Transverse colon (tissue), 4 donors: ENCODE data around the gene MUSTN1. TPM values are rescaled to one million over a fixed set of nuclear protein-coding genes. Genes with fewer than 3 reads are reported as not detected.
A peak's percentile ranks its signal among the peaks of the same experiment; 100 is the strongest.

Experiments used
- DNase-seq: peaks from one replicate; pipeline ENCODE4 v3.0.0-alpha.2; 2019
- H3K27ac ChIP-seq, 4 donors: fragments of 200-600 bp; sonication (generic); 2 replicates each; pipeline ENCODE4 v1.5.1; 2016 to 2018; ENCODE audit warnings: inconsistent platforms in 4 of 4
- H3K27me3 ChIP-seq: fragments of 200-600 bp; sonication (generic); 2 replicates; pipeline ENCODE4 v1.5.1; 2017; ENCODE audit warnings: inconsistent platforms
- H3K36me3 ChIP-seq, 4 donors: fragments of 200-600 bp; sonication (generic); 2 replicates each; pipeline ENCODE4 v1.5.1; 2017 to 2019; ENCODE audit warnings: inconsistent platforms in 4 of 4
- H3K4me1 ChIP-seq, 4 donors: fragments of 200-600 bp; sonication (generic); 2 replicates each; pipeline ENCODE4 v1.5.1; 2017 to 2020; ENCODE audit warnings: inconsistent platforms in 4 of 4
- H3K4me3 ChIP-seq, 4 donors: fragments of 200-600 bp; sonication (generic); 1 replicate in 1 of 4; 2 replicates in 3 of 4; pipeline versions ENCODE4 v1.5.1 to v1.6.1; 2017 to 2019; ENCODE audit warnings: inconsistent platforms in 4 of 4
- H3K9me3 ChIP-seq, 2 donors: fragments of 200-600 bp; sonication (generic); 2 replicates each; pipeline ENCODE4 v1.5.1; 2017 to 2019; ENCODE audit warnings: inconsistent platforms in 2 of 2
- CTCF ChIP-seq, 5 experiments: fragments of 200-600 bp in 3 of 5; fragments of 450-650 bp in 2 of 5; sonication (generic) in 3 of 5; IDR thresholded peaks; 1 replicate in 2 of 5; 2 replicates in 3 of 5; pipeline ENCODE4 v1.5.1; 2016 to 2017; ENCODE audit warnings: antibody characterized with exemption in 5 of 5, inconsistent platforms in 3 of 5, mild to moderate bottlenecking in 2 of 5, moderate library complexity in 1 of 5
- EP300 ChIP-seq: sonication (generic); formaldehyde crosslinking; IDR thresholded peaks from one replicate; pipeline ENCODE4 v1.6.1; 2017; ENCODE audit warnings: antibody characterized with exemption, low read depth
- POLR2A ChIP-seq: fragments of 450-650 bp; IDR thresholded peaks from one replicate; pipeline ENCODE4 v1.6.1; 2016; ENCODE audit warnings: antibody characterized with exemption, mild to moderate bottlenecking, moderate library complexity
- POLR2AphosphoS5 ChIP-seq, 3 donors: sonication (generic); formaldehyde crosslinking; IDR thresholded peaks; one replicate each; pipeline ENCODE4 v1.6.1; 2016; ENCODE audit warnings: antibody characterized with exemption in 3 of 3
- WGBS, 2 donors: methylation state at CpG; one replicate each; pipeline ENCODE4 v1.1.5; 2018; ENCODE audit warnings: low coverage in 1 of 2; 5-methylcytosine and 5-hydroxymethylcytosine counted together
- in situ Hi-C, 4 donors: fragments of 200-750 bp; cut with MboI; loops; one replicate each; pipeline versions ENCODE4 v1.15.0 to v1.15.1; 2017; ENCODE audit warnings: low sequenced_read_pairs in 3 of 4, low pct_ligation_motif_present in 1 of 4, low pct_unique_long_range_greater_than_20kb in 1 of 4
- intact Hi-C: fragments of 100-400 bp; cut with DNase I; formaldehyde crosslinking; loops from one replicate; pipeline ENCODE4 v1.15.1; 2023; ENCODE audit warnings: low total_unique reads
- total RNA-seq, 4 donors: library from RNA; depleted of rRNA; stranded (reverse); fragments of >200 nt; gene quantifications; one replicate each; pipeline ENCODE4 v1.1.0, GENCODE V29; 2016

The MUSTN1 gene
- total RNA-seq, 4 donors from 2014 or later = 3.0 to 26.5 (median 11.8) TPM

- 85% methylated on average over 7 of the region's 7 CpGs; no CpG with 5 or more reads in 1 of the 2 donors for WGBS, 2 donors
- H3K4me1 ChIP-seq = no peaks in the 10 kb centered on the region
- in situ Hi-C loops = no loop called here
- no peaks in the 10 kb centered on the region for H3K36me3 ChIP-seq
- DNase-seq = no peak
- TF ChIP-seq EP300 (no peak), POLR2A (no peak), CTCF (IDR thresholded peaks at IDR 0.05) (no peak), POLR2AphosphoS5 (IDR thresholded peaks at IDR 0.05) (no peak)
- no peak overlapping the region for H3K4me3 ChIP-seq
- no peak overlapping the region for H3K27ac ChIP-seq
- intact Hi-C loops = no loop called here
- no peaks in the 10 kb centered on the region for H3K27me3 ChIP-seq
- no peaks in the 10 kb centered on the region for H3K9me3 ChIP-seq
These were observed 34.7 kb downstream of the MUSTN1 start for GRCh38 chr3:52800079-52800478.

- DNase-seq = peak; percentile 17
- H3K4me3 ChIP-seq = no peak overlapping the region
- TF ChIP-seq EP300 (no peak), CTCF (IDR thresholded peaks at IDR 0.05) (peak in 3 of 5 experiments; percentile 35 to 44 (median 39))
- intact Hi-C loops = no loop called here
- H3K27me3 ChIP-seq = no peaks in the 10 kb centered on the region
- no peaks in the 10 kb centered on the region for H3K9me3 ChIP-seq
- in situ Hi-C loops = no loop called here
- WGBS, 2 donors = 59% methylated on average over 14 of the region's 14 CpGs; no CpG with 5 or more reads in 1 of the 2 donors
- H3K36me3 ChIP-seq = no peaks in the 10 kb centered on the region
- no peak overlapping the region for H3K27ac ChIP-seq
- no peaks in the 10 kb centered on the region for H3K4me1 ChIP-seq
These were observed 35.8 kb downstream of the MUSTN1 start for GRCh38 chr3:52798978-52799476.

- Histone ChIP-seq H3K4me3 (no peak overlapping the region), H3K36me3 (no peaks in the 10 kb centered on the region), H3K9me3 (no peaks in the 10 kb centered on the region), H3K27ac (no peak overlapping the region), H3K27me3 (no peaks in the 10 kb centered on the region), H3K4me1 (no peaks in the 10 kb centered on the region)
- in situ Hi-C loops = no loop called here
- 70 to 82% methylated on average over 2 to 10 of the region's 10 CpGs for WGBS, 2 donors
- no peak for DNase-seq
- intact Hi-C loops = no loop called here
- TF ChIP-seq EP300 (no peak), POLR2A (no peak), POLR2AphosphoS5 (IDR thresholded peaks at IDR 0.05) (no peak)
These were observed 36.3 kb downstream of the MUSTN1 start for GRCh38 chr3:52798376-52798977.

- in situ Hi-C loops = no loop called here
These were observed 38.4 kb downstream of the MUSTN1 start for GRCh38 chr3:52796411-52796810.

More at GRCh38 chr3:52796411-52796810, 38.4 kb downstream of the MUSTN1 start:
- Histone ChIP-seq H3K9me3 (no peaks in the 10 kb centered on the region), H3K27ac (no peak overlapping the region), H3K4me1 (no peaks in the 10 kb centered on the region), H3K27me3 (no peaks in the 10 kb centered on the region), H3K36me3 (no peaks in the 10 kb centered on the region), H3K4me3 (no peak overlapping the region)
- intact Hi-C loops = no loop called here
- no peak for TF ChIP-seq POLR2A
- no peak for TF ChIP-seq CTCF (IDR thresholded peaks at IDR 0.05)
- no peak for TF ChIP-seq EP300
- no peak for TF ChIP-seq POLR2AphosphoS5 (IDR thresholded peaks at IDR 0.05)
- WGBS, 2 donors = 93% methylated on average over 9 of the region's 9 CpGs; no CpG with 5 or more reads in 1 of the 2 donors
- DNase-seq = no peak
